ENCODE measurements around the gene POU2AF2. TPM values are rescaled to one million over a fixed set of nuclear protein-coding genes. Genes with fewer than 3 reads are reported as not detected.

Gene POU2AF2
- total and polyA plus RNA-seq, 2 donors (not counting 3 experiments of a cell fraction or from before 2014, with no cell fraction given) = not detected

- H3K9ac ChIP-seq (replicated peaks; ENCODE audit: extremely low read depth, insufficient read depth, low read length) = no peak overlapping the region
- no peaks in the 10 kb centered on the region for H3K36me3 ChIP-seq (ENCODE audit: control insufficient read depth in 2 of 2, extremely low read depth in 1 of 2, insufficient read depth in 2 of 2, low read length in 2 of 2)
- no peak overlapping the region for H3K4me3 ChIP-seq (replicated peaks in 1 of 3; ENCODE audit: insufficient read depth in 1 of 3, low read depth in 1 of 3, low read length in 3 of 3)
- no peaks in the 10 kb centered on the region for H3K9me1 ChIP-seq (replicated peaks; ENCODE audit: control insufficient read depth, extremely low read depth, insufficient read depth, low read length)
- H2AFZ ChIP-seq (ENCODE audit: low read depth, low read length) = no peak overlapping the region
- no TSS peak for BruUV-seq (replicated peaks)
- H4K20me1 ChIP-seq (replicated peaks; ENCODE audit: control insufficient read depth, extremely low read depth, insufficient read depth, low read length) = no peaks in the 10 kb centered on the region
- dilution Hi-C loops (cut with MboI; ENCODE audit: extremely low pct_ligation_motif_present, low sequenced_read_pairs) = no loop called here
- no peaks in the 10 kb centered on the region for H3K79me2 ChIP-seq (ENCODE audit: control insufficient read depth, insufficient read depth, low read length)
- POLR2A ChIA-PET = no interaction called here
- H3K4me1 ChIP-seq (ENCODE audit: control insufficient read depth, extremely low read depth, insufficient read depth, low read length) = no peaks in the 10 kb centered on the region
- H3K9me3 ChIP-seq (replicated peaks; ENCODE audit: control insufficient read depth, insufficient read depth, low read length) = no peaks in the 10 kb centered on the region
- intact Hi-C loops (cut with micrococcal nuclease) = no loop called here
- H3K4me2 ChIP-seq (ENCODE audit: insufficient read depth, low read length) = no peak overlapping the region
- TF ChIP-seq FOS (IDR thresholded peaks at IDR 0.05; ENCODE audit: borderline replicate concordance, insufficient read depth, low read length) (no peak), JUN (IDR thresholded peaks at IDR 0.05; ENCODE audit: borderline replicate concordance, insufficient read depth, insufficient read length, low read depth) (no peak), MAX (IDR thresholded peaks at IDR 0.05; ENCODE audit: insufficient read depth, insufficient read length) (no peak), EZH2 (IDR thresholded peaks at IDR 0.05; ENCODE audit: borderline replicate concordance, low read depth, low read length, severe bottlenecking) (no peak), CTCF (IDR thresholded peaks at IDR 0.05; ENCODE audit: extremely low read depth in 1 of 2, insufficient read depth in 1 of 2, low read depth in 1 of 2, low read length in 2 of 2) (no peak), GATA2 (IDR thresholded peaks at IDR 0.05; ENCODE audit: insufficient read depth, insufficient read length, low read depth, low read length) (no peak), POLR2AphosphoS5 (IDR thresholded peaks at IDR 0.05; ENCODE audit: insufficient read depth, low read depth, low read length) (no peak), POLR2A (IDR thresholded peaks at IDR 0.05; ENCODE audit: low read depth, low read length) (no peak), MYC (IDR thresholded peaks at IDR 0.05; ENCODE audit: low read depth, low read length) (no peak)
- no peak for DNase-seq (ENCODE audit: low read depth, low spot score)
- no peaks in the 10 kb centered on the region for H3K27me3 ChIP-seq (ENCODE audit: control insufficient read depth in 2 of 2, insufficient read depth in 2 of 2, low read length in 2 of 2)
- FAIRE-seq = no peak
- no peak overlapping the region for H3K27ac ChIP-seq (ENCODE audit: insufficient read depth, low read depth, low read length)
- CTCF ChIA-PET = no interaction called here
These were observed 90.0 kb downstream of the POU2AF2 start for GRCh38 chr11:111335549-111335948.

Other genes starting within 250 kb of the POU2AF2 start
- not detected in 2 replicates for gene POU2AF3, start 52.8 kb downstream of the POU2AF2 start, total RNA-seq
- gene POU2AF3, start 52.8 kb downstream of the POU2AF2 start, polyA plus RNA-seq = not detected in 2 replicates
- gene POU2AF1, start 133.6 kb downstream of the POU2AF2 start, total RNA-seq = not detected in 2 replicates
- gene POU2AF1, start 133.6 kb downstream of the POU2AF2 start, polyA plus RNA-seq = not detected in 2 replicates

Measured in endothelial cell of umbilical vein (primary cell).